K562 (cell line): ENCODE results near the gene THAP2. TPM values are rescaled to one million over a fixed set of nuclear protein-coding genes. Genes with fewer than 3 reads are reported as not detected.
A peak's percentile ranks its signal among the peaks of the same experiment; 100 is the strongest.

Experiments
- ATAC-seq: fragments of 200-7000 bp; cut with Tn5 transposase; 3 replicates; pipeline ENCODE4 v1.9.1; 2020; ENCODE audit warnings: moderate library complexity
- BruUV-seq: library from RNA; stranded (reverse); fragments of 400-500 nt; replicated peaks from 2 replicates; lab custom pipeline; 2021; lab: Mats Ljungman, UMichigan
- CTCF ChIA-PET: fragments of 300-600 bp; formaldehyde crosslinking; extraction: SDS; loops from one replicate; lab custom pipeline; 2021; ENCODE audit warnings: low intra/inter-chr PET ratio; lab: Yijun Ruan, JAX
- POLR2A ChIA-PET: fragments of 300-600, 350-650 bp; sonication (Branson Sonifier 250); formaldehyde crosslinking; extraction: SDS; loops from one replicate; lab custom pipeline; 2021; ENCODE audit warnings: antibody characterized with exemption, inconsistent platforms; lab: Yijun Ruan, JAX
- DNase-seq, 4 experiments: peaks; one replicate each; pipeline versions ENCODE4 v3.0.0 to v3.0.0-alpha.2; 2011 to 2018; ENCODE audit warnings: low spot score in 3 of 4, mixed read lengths in 3 of 4; ENCODE audit errors: extremely low read depth in 1 of 4
- FAIRE-seq: peaks from 2 replicates; lab custom pipeline; 2011; peaks lifted over from hg19 to GRCh38; lab: Jason Lieb, UNC
- H2AFZ ChIP-seq: 2 replicates; pipeline ENCODE4 v1.6.0; 2011; ENCODE audit warnings: low read depth, low read length, control low read depth, inconsistent platforms
- H3K27ac ChIP-seq: fragments of 200-600 bp; 3 replicates; pipeline ENCODE4 v1.8.0; 2011; ENCODE audit warnings: low read depth, mild to moderate bottlenecking, control low read depth, inconsistent platforms, low read length, moderate library complexity, mixed read lengths; ENCODE audit errors: extremely low read depth
- H3K27me3 ChIP-seq, 2 experiments: fragments of 300-600 bp in 1 of 2; 2 replicates in 1 of 2; 3 replicates in 1 of 2; pipeline versions ENCODE4 v1.6.0 to v1.8.0; 2011; ENCODE audit warnings: inconsistent platforms in 2 of 2, low read length in 2 of 2, mild to moderate bottlenecking in 1 of 2, mixed read lengths in 1 of 2, moderate library complexity in 1 of 2; ENCODE audit not compliant: control insufficient read depth in 2 of 2, insufficient read depth in 2 of 2
- H3K36me3 ChIP-seq: fragments of 300-600 bp; 3 replicates; pipeline ENCODE4 v1.8.0; 2011; ENCODE audit warnings: mild to moderate bottlenecking, low read length, inconsistent platforms; ENCODE audit not compliant: control insufficient read depth, insufficient read depth
- H3K4me1 ChIP-seq, 2 experiments: fragments of 200-600 bp in 1 of 2; replicated peaks in 1 of 2; 2 replicates in 1 of 2; 3 replicates in 1 of 2; pipeline versions ENCODE4 v1.5.1 to v1.8.0; 2011; ENCODE audit warnings: inconsistent platforms in 2 of 2, low read length in 2 of 2, mild to moderate bottlenecking in 1 of 2, mixed read lengths in 1 of 2, moderate library complexity in 1 of 2; ENCODE audit not compliant: control insufficient read depth in 2 of 2, insufficient read depth in 2 of 2
- H3K4me2 ChIP-seq: 2 replicates; pipeline ENCODE4 v1.6.1; 2011; ENCODE audit warnings: low read length, control low read depth, inconsistent platforms, mixed read lengths; ENCODE audit not compliant: insufficient read depth
- H3K4me3 ChIP-seq: fragments of 200-600 bp; sonication (generic), shearing (Covaris generic); 2 replicates; pipeline ENCODE4 v1.5.1; 2016; ENCODE audit warnings: control low read depth, inconsistent platforms
- H3K79me2 ChIP-seq: fragments of 200-600 bp; 3 replicates; pipeline ENCODE4 v1.8.0; 2011; ENCODE audit warnings: low read length, inconsistent platforms; ENCODE audit not compliant: control insufficient read depth, insufficient read depth
- H3K9ac ChIP-seq, 2 experiments: 2 replicates each; pipeline versions ENCODE4 v1.6.0 to v1.6.1; 2011; ENCODE audit warnings: low read depth in 2 of 2, low read length in 2 of 2, control low read depth in 1 of 2, inconsistent platforms in 1 of 2, mild to moderate bottlenecking in 1 of 2, mixed read lengths in 1 of 2; ENCODE audit not compliant: insufficient read depth in 1 of 2
- H3K9me1 ChIP-seq: one replicate; pipeline ENCODE4 v1.6.0; 2011; ENCODE audit warnings: inconsistent platforms, mild to moderate bottlenecking, low read length, moderate library complexity; ENCODE audit not compliant: control insufficient read depth, insufficient read depth
- H3K9me3 ChIP-seq: replicated peaks from 2 replicates; pipeline ENCODE4 v1.5.1; 2011; ENCODE audit warnings: low read depth, low read length, inconsistent platforms; ENCODE audit not compliant: control insufficient read depth, insufficient read depth
- H4K20me1 ChIP-seq: replicated peaks from 2 replicates; pipeline ENCODE4 v1.6.1; 2011; ENCODE audit warnings: low read length, inconsistent platforms, mixed read lengths; ENCODE audit not compliant: control insufficient read depth, insufficient read depth
- PBX2 ChIP-seq, 2 experiments: IDR thresholded peaks in 1 of 2; conservative IDR thresholded peaks in 1 of 2; 2 replicates each; pipeline ENCODE4 v1.6.1; 2016; ENCODE audit warnings: low read depth in 2 of 2, mild to moderate bottlenecking in 1 of 2, missing compliant biosample characterization in 1 of 2, missing genetic modification characterization in 1 of 2, moderate library complexity in 1 of 2
- PRMT5 ChIP-seq: sonication (generic); formaldehyde crosslinking; IDR thresholded peaks from 2 replicates; pipeline ENCODE4 v1.5.0; 2020; ENCODE audit warnings: missing genetic modification reagents
- PTRF ChIP-seq: fragments of 450-650 bp; IDR thresholded peaks from 2 replicates; pipeline ENCODE4 v1.6.1; 2016; ENCODE audit warnings: mild to moderate bottlenecking, missing genetic modification characterization, missing compliant biosample characterization
- RREB1 ChIP-seq: fragments of 250-450 bp; sonication (Bioruptor Pico); IDR thresholded peaks from 2 replicates; pipeline ENCODE4 v1.4.0; 2020
- THRB ChIP-seq: fragments of 450-650 bp; formaldehyde crosslinking; conservative IDR thresholded peaks from 2 replicates; pipeline ENCODE4 v1.4.0; 2022; ENCODE audit warnings: mild to moderate bottlenecking, missing genetic modification characterization
- ZNF121 ChIP-seq: sonication (generic); formaldehyde crosslinking; conservative IDR thresholded peaks from 2 replicates; pipeline ENCODE4 v1.8.0; 2022; ENCODE audit warnings: missing genetic modification reagents
- ZNF324 ChIP-seq: fragments of 250-450 bp; sonication (Bioruptor Pico); IDR thresholded peaks from 2 replicates; pipeline ENCODE4 v1.4.0; 2020; ENCODE audit warnings: mild to moderate bottlenecking
- ZNF57 ChIP-seq: fragments of 450-650 bp; formaldehyde crosslinking; IDR thresholded peaks from 2 replicates; pipeline ENCODE4 v1.4.0; 2020; ENCODE audit warnings: mild to moderate bottlenecking, moderate library complexity
- ZNF75A ChIP-seq: fragments of 450-650 bp; formaldehyde crosslinking; IDR thresholded peaks from 2 replicates; pipeline ENCODE4 v1.4.0; 2020; ENCODE audit warnings: mild to moderate bottlenecking
- WGBS: fragments of 100-300 bp; shearing (Covaris generic); methylation state at CpG from one replicate; pipeline ENCODE4 v1.1.6; 2016; ENCODE audit warnings: low coverage, mixed read lengths; ENCODE audit not compliant: insufficient coverage; ENCODE audit errors: missing lambda C conversion rate; 5-methylcytosine and 5-hydroxymethylcytosine counted together
- in situ Hi-C: fragments of 300-500 bp; cut with MboI; formaldehyde crosslinking; loops from 4 replicates; pipeline ENCODE4 v1.15.0; 2018; ENCODE audit warnings: inconsistent platforms, mixed read lengths
- intact Hi-C: fragments of 100-400 bp; cut with micrococcal nuclease; formaldehyde crosslinking; loops from 2 replicates; pipeline ENCODE4 v1.14.2; 2022
- polyA plus RNA-seq, 8 experiments: library from polyadenylated mRNA; depleted of rRNA in 4 of 8; stranded (reverse) in 5 of 8; unstranded in 3 of 8; fragments of >200 nt; fragmentation: Nextera tagmentation in 2 of 8; fragmentation: Illumina TruSeq in 1 of 8; extraction: Ambion mirVana in 2 of 8; extraction: Trizol in 1 of 8; gene quantifications; 2 replicates each; pipeline versions ENCODE4 v1.2.1 to v1.2.3, GENCODE V29; 2011 to 2014; ENCODE audit warnings: inconsistent platforms in 1 of 8, missing spikeins in 1 of 8
- total RNA-seq, 7 experiments: library from RNA; depleted of rRNA in 6 of 7; stranded (reverse); fragments of >200 nt in 6 of 7; fragmentation: Illumina TruSeq in 2 of 7; extraction: Trizol in 2 of 7; gene quantifications; 2 replicates each; pipeline versions ENCODE4 v1.2.1 to v1.2.3, GENCODE V29; 2011 to 2021; ENCODE audit warnings: low replicate concordance in 1 of 7

Gene THAP2
- total and polyA plus RNA-seq, 9 of the 15 experiments (the other 6 are each of a cell fraction or from before 2014, with no cell fraction given): 1.8 to 18.9 (median 7.3) TPM

- in situ Hi-C loops: no loop called here
- Histone ChIP-seq H3K9me3 (no peaks in the 10 kb centered on the region), H3K4me2 (no peak overlapping the region), H3K4me1 (peaks cover 0 to 1% of the 10 kb centered on the region in 2 experiments; a peak in 1 of 5 replicates), H3K36me3 (peaks cover 18% of the 10 kb centered on the region; the same call in 2 of the 3 replicates), H3K9me1 (no peaks in the 10 kb centered on the region), H4K20me1 (no peaks in the 10 kb centered on the region), H3K4me3 (no peak overlapping the region), H3K27me3 (no peaks in the 10 kb centered on the region), H2AFZ (no peak overlapping the region), H3K9ac (no peak overlapping the region), H3K79me2 (no peaks in the 10 kb centered on the region), H3K27ac (no peak overlapping the region)
- POLR2A ChIA-PET: interaction anchor here (2.0 to 2.7 kb wide), 2 partner anchors 8 to 13 kb away, joined by 6 to 10 read pairs; partner anchors contain the start of gene TMEM19
- DNase-seq (no peak), ATAC-seq (peak; percentile 49), FAIRE-seq (no peak)
- no TSS peak for BruUV-seq
- CTCF ChIA-PET: no interaction called here
- 67% methylated on average over 1 of the region's 1 CpG for WGBS
- intact Hi-C loops: no loop called here
- TF ChIP-seq PTRF: no peak
- no peak for TF ChIP-seq PBX2 (CRISPR knock-in tag; IDR thresholded peaks at IDR 0.05; ENCODE audit: low read depth)
- no peak for TF ChIP-seq PBX2 (tag; conservative IDR thresholded peaks at IDR 0.05; ENCODE audit: low read depth)
- no peak for TF ChIP-seq ZNF57 (CRISPR knock-in tag)
- TF ChIP-seq ZNF324 (CRISPR knock-in tag): no peak
- TF ChIP-seq PRMT5 (CRISPR knock-in tag): no peak
- TF ChIP-seq ZNF75A (CRISPR knock-in tag): no peak
- TF ChIP-seq ZNF121 (CRISPR knock-in tag): no peak
- no peak for TF ChIP-seq RREB1
- no peak for TF ChIP-seq THRB (CRISPR knock-in tag)
Measured at GRCh38 chr12:71694099-71694820, 30.2 kb downstream of the THAP2 start.
